Measurements from ENCODE around the gene TOMM34. TPM values are rescaled to one million over a fixed set of nuclear protein-coding genes. Genes with fewer than 3 reads are reported as not detected.

TOMM34 gene
- 4.8 TPM for total RNA-seq

- DNase-seq, result peak; percentile 67
Measured at GRCh38 chr20:44960103-44960852, at the start of gene TOMM34. TSS of gene TOMM34 (minus strand) at chr20:44960397. CDS start at chr20:44960333, 64 bp downstream.

GRCh38 chr20:45008521-45009049 is 48.4 kb upstream of the TOMM34 start:
- no peak for DNase-seq

GRCh38 chr20:44997668-44998067 is 37.5 kb upstream of the TOMM34 start:
- no peak for DNase-seq

- no peak for DNase-seq
Measured at GRCh38 chr20:44997171-44997570, 37.0 kb upstream of the TOMM34 start.

GRCh38 chr20:44993343-44993742 is 33.1 kb upstream of the TOMM34 start:
- DNase-seq, result no peak

- peak; percentile 25 for DNase-seq
Measured at GRCh38 chr20:44990957-44991356, 30.8 kb upstream of the TOMM34 start.

GRCh38 chr20:44990425-44990824 is 30.2 kb upstream of the TOMM34 start:
- DNase-seq, result no peak

GRCh38 chr20:44988631-44989171 is 28.5 kb upstream of the TOMM34 start:
- DNase-seq, result no peak

- DNase-seq, result no peak
Measured at GRCh38 chr20:44983093-44983674, 23.0 kb upstream of the TOMM34 start.

GRCh38 chr20:44981736-44982406 is 21.7 kb upstream of the TOMM34 start:
- DNase-seq, result no peak

- no peak for DNase-seq
Measured at GRCh38 chr20:44979090-44979621, 19.0 kb upstream of the TOMM34 start.

- no peak for DNase-seq
Measured at GRCh38 chr20:44976698-44977097, 16.5 kb upstream of the TOMM34 start.

GRCh38 chr20:44973053-44973452 is 12.9 kb upstream of the TOMM34 start:
- no peak for DNase-seq

GRCh38 chr20:44970243-44970757 is 10.1 kb upstream of the TOMM34 start:
- no peak for DNase-seq

GRCh38 chr20:44969300-44969894 is 9.2 kb upstream of the TOMM34 start:
- no peak for DNase-seq

GRCh38 chr20:44967207-44967807 is 7.1 kb upstream of the TOMM34 start:
- DNase-seq, result no peak

- peak; percentile 89 for DNase-seq
Measured at GRCh38 chr20:44966030-44966961, 6.1 kb upstream of the TOMM34 start, which contains the start of gene STK4. TSS of gene STK4 (plus strand) at chr20:44966512. CDS start at chr20:44966569, 57 bp downstream.

GRCh38 chr20:44965651-44966029 is 5.4 kb upstream of the TOMM34 start:
- no peak for DNase-seq

- no peak for DNase-seq
Measured at GRCh38 chr20:44963325-44964215, 3.4 kb upstream of the TOMM34 start.
